Panc1 (cell line): ENCODE data around the gene L2HGDH.
"Not testable (repeated sequence)": the region's sequence is repeated elsewhere in the genome, so short reads cannot be mapped to it uniquely, and the experiment has no call there.

ENCODE experiments used
- CTCF ChIP-seq: fragments of 450-650 bp; IDR thresholded peaks from 2 replicates; pipeline ENCODE4 v1.5.1; 2017; ENCODE audit warnings: mild to moderate bottlenecking
- POLR2AphosphoS5 ChIP-seq: IDR thresholded peaks from 2 replicates; pipeline ENCODE4 v1.6.1; 2012; ENCODE audit warnings: mild to moderate bottlenecking, low read depth, low read length, moderate library complexity
- REST ChIP-seq, 2 experiments: IDR thresholded peaks; 2 replicates each; pipeline ENCODE4 v1.6.1; 2011 to 2012; ENCODE audit warnings: low read depth in 2 of 2, control low read depth in 1 of 2, low read length in 1 of 2, mild to moderate bottlenecking in 1 of 2, moderate library complexity in 1 of 2; ENCODE audit not compliant: insufficient read depth in 1 of 2
- SIN3A ChIP-seq: IDR thresholded peaks from 2 replicates; pipeline ENCODE4 v1.6.1; 2012; ENCODE audit warnings: low read depth, mild to moderate bottlenecking, low read length, moderate library complexity, borderline replicate concordance; ENCODE audit not compliant: insufficient read depth

- TF ChIP-seq CTCF; POLR2AphosphoS5; SIN3A; REST (IDR thresholded peaks at IDR 0.05; ENCODE audit: insufficient read depth in 1 of 2, low read depth in 2 of 2, low read length in 1 of 2): not testable (repeated sequence)
These were observed 44.3 kb upstream of the L2HGDH start for GRCh38 chr14:50356283-50356682.
